WTC11 (cell line): ENCODE measurements around the gene ZNF480. TPM values are rescaled to one million over a fixed set of nuclear protein-coding genes. Genes with fewer than 3 reads are reported as not detected.

Experiments
- ATAC-seq: fragments of 200-7000 bp; cut with Tn5 transposase; 2 replicates; pipeline ENCODE4 v1.10.0; 2021; ENCODE audit warnings: mild to moderate bottlenecking, moderate library complexity
- CTCF ChIA-PET: fragments of 300-600 bp; sonication (Branson Sonifier 250); formaldehyde crosslinking; loops from one replicate; lab custom pipeline; 2021; ENCODE audit warnings: antibody characterized with exemption; lab: Charles Lee
- POLR2A ChIA-PET: fragments of 350-600 bp; sonication (Branson Sonifier 250); formaldehyde crosslinking; loops from one replicate; lab custom pipeline; 2021; ENCODE audit warnings: antibody characterized with exemption; lab: Charles Lee
- DNase-seq: peaks from one replicate; pipeline ENCODE4 v3.0.0; 2021; ENCODE audit warnings: low spot score
- H3K27ac Mint-ChIP-seq: 2 replicates; pipeline ENCODE4 v1.8.0; 2021; ENCODE audit warnings: mixed read lengths
- H3K27me3 Mint-ChIP-seq: 2 replicates; pipeline ENCODE4 v1.8.0; 2021; ENCODE audit warnings: low read depth, mild to moderate bottlenecking, moderate library complexity, mixed read lengths
- H3K36me3 Mint-ChIP-seq: 2 replicates; pipeline ENCODE4 v1.8.0; 2021; ENCODE audit warnings: mixed read lengths
- H3K4me1 Mint-ChIP-seq: 2 replicates; pipeline ENCODE4 v1.8.0; 2022; ENCODE audit warnings: mixed read lengths
- H3K4me3 Mint-ChIP-seq: 2 replicates; pipeline ENCODE4 v1.8.0; 2021; ENCODE audit warnings: mild to moderate bottlenecking, moderate library complexity, mixed read lengths
- H3K9me3 Mint-ChIP-seq: 2 replicates; pipeline ENCODE4 v1.8.0; 2021; ENCODE audit warnings: mixed read lengths
- FOXK1 ChIP-seq: sonication (generic); formaldehyde crosslinking; IDR thresholded peaks from 2 replicates; pipeline ENCODE4 v1.8.0; 2022; ENCODE audit warnings: mild to moderate bottlenecking, moderate library complexity, missing genetic modification reagents
- FOXP1 ChIP-seq: sonication (generic); formaldehyde crosslinking; IDR thresholded peaks from 2 replicates; pipeline ENCODE4 v1.8.0; 2022; ENCODE audit warnings: missing genetic modification reagents, mild to moderate bottlenecking, moderate library complexity, borderline replicate concordance
- GABPB1 ChIP-seq: sonication (generic); formaldehyde crosslinking; IDR thresholded peaks from 2 replicates; pipeline ENCODE4 v1.8.1; 2023; ENCODE audit warnings: mild to moderate bottlenecking, missing genetic modification reagents
- IRF2 ChIP-seq: sonication (generic); formaldehyde crosslinking; IDR thresholded peaks from 2 replicates; pipeline ENCODE4 v1.8.0; 2022; ENCODE audit warnings: low read depth, missing genetic modification reagents, borderline replicate concordance
- JAZF1 ChIP-seq: fragments of 250-450 bp; sonication (Bioruptor Pico); IDR thresholded peaks from 2 replicates; pipeline ENCODE4 v1.9.0; 2021; ENCODE audit warnings: moderate library complexity, mild to moderate bottlenecking, inconsistent platforms
- NFYB ChIP-seq: sonication (generic); formaldehyde crosslinking; conservative IDR thresholded peaks from 2 replicates; pipeline ENCODE4 v1.8.0; 2022; ENCODE audit warnings: low read depth, missing genetic modification reagents
- SP1 ChIP-seq: sonication (generic); formaldehyde crosslinking; conservative IDR thresholded peaks from 2 replicates; pipeline ENCODE4 v1.8.1; 2022; ENCODE audit warnings: missing genetic modification reagents
- TEAD1 ChIP-seq: sonication (generic); formaldehyde crosslinking; IDR thresholded peaks from 2 replicates; pipeline ENCODE4 v1.8.0; 2022; ENCODE audit warnings: mild to moderate bottlenecking, missing genetic modification reagents
- TP53 ChIP-seq: sonication (generic); formaldehyde crosslinking; IDR thresholded peaks from 2 replicates; pipeline ENCODE4 v1.8.1; 2023; ENCODE audit warnings: mild to moderate bottlenecking, missing genetic modification reagents
- ZNF121 ChIP-seq: sonication (generic); formaldehyde crosslinking; IDR thresholded peaks from 2 replicates; pipeline ENCODE4 v1.8.0; 2023; ENCODE audit warnings: missing genetic modification reagents
- ZNF671 ChIP-seq: fragments of 250-450 bp; sonication (Bioruptor Pico); IDR thresholded peaks from 2 replicates; pipeline ENCODE4 v1.8.0; 2021; ENCODE audit warnings: mild to moderate bottlenecking
- total RNA-seq: library from RNA; stranded (reverse); gene quantifications from 3 replicates; pipeline ENCODE4 v1.2.3, GENCODE V29; 2021
- TF ChIP-seq, protein P1 (sequence below): sonication (generic); formaldehyde crosslinking; IDR thresholded peaks from 2 replicates; pipeline ENCODE4 v1.8.1; 2022; ENCODE audit warnings: mild to moderate bottlenecking, missing genetic modification reagents, moderate library complexity, borderline replicate concordance
- TF ChIP-seq, protein P2 (sequence below): sonication (generic); formaldehyde crosslinking; IDR thresholded peaks from 2 replicates; pipeline ENCODE4 v1.8.1; 2023; ENCODE audit warnings: mild to moderate bottlenecking, missing genetic modification reagents, moderate library complexity
- TF ChIP-seq, protein P3 (sequence below): sonication (generic); formaldehyde crosslinking; IDR thresholded peaks from 2 replicates; pipeline ENCODE4 v1.8.0; 2022; ENCODE audit warnings: mild to moderate bottlenecking, missing genetic modification reagents
- TF ChIP-seq, protein P4 (sequence below): sonication (generic); formaldehyde crosslinking; conservative IDR thresholded peaks from 2 replicates; pipeline ENCODE4 v1.8.1; 2023; ENCODE audit warnings: mild to moderate bottlenecking, low read depth, missing genetic modification reagents, moderate library complexity
- TF ChIP-seq, protein P5 (sequence below): sonication (generic); formaldehyde crosslinking; IDR thresholded peaks from 2 replicates; pipeline ENCODE4 v1.8.0; 2022; ENCODE audit warnings: mild to moderate bottlenecking, missing genetic modification reagents
- TF ChIP-seq, protein P6 (sequence below): sonication (generic); formaldehyde crosslinking; IDR thresholded peaks from 2 replicates; pipeline ENCODE4 v1.8.1; 2022; ENCODE audit warnings: mild to moderate bottlenecking, moderate library complexity, missing genetic modification reagents
- TF ChIP-seq, protein P7 (sequence below): sonication (generic); formaldehyde crosslinking; IDR thresholded peaks from 2 replicates; pipeline ENCODE4 v1.8.1; 2023; ENCODE audit warnings: mild to moderate bottlenecking, missing genetic modification reagents, borderline replicate concordance
- TF ChIP-seq, protein P8 (sequence below): sonication (generic); formaldehyde crosslinking; IDR thresholded peaks from 2 replicates; pipeline ENCODE4 v1.8.0; 2022; ENCODE audit warnings: missing genetic modification reagents
- TF ChIP-seq, protein P9 (sequence below): sonication (generic); formaldehyde crosslinking; IDR thresholded peaks from 2 replicates; pipeline ENCODE4 v1.8.0; 2022; ENCODE audit warnings: mild to moderate bottlenecking, missing genetic modification reagents

Gene ZNF480
- total RNA-seq, 1 experiment from 2014 or later = 36.0 TPM

DNA sequence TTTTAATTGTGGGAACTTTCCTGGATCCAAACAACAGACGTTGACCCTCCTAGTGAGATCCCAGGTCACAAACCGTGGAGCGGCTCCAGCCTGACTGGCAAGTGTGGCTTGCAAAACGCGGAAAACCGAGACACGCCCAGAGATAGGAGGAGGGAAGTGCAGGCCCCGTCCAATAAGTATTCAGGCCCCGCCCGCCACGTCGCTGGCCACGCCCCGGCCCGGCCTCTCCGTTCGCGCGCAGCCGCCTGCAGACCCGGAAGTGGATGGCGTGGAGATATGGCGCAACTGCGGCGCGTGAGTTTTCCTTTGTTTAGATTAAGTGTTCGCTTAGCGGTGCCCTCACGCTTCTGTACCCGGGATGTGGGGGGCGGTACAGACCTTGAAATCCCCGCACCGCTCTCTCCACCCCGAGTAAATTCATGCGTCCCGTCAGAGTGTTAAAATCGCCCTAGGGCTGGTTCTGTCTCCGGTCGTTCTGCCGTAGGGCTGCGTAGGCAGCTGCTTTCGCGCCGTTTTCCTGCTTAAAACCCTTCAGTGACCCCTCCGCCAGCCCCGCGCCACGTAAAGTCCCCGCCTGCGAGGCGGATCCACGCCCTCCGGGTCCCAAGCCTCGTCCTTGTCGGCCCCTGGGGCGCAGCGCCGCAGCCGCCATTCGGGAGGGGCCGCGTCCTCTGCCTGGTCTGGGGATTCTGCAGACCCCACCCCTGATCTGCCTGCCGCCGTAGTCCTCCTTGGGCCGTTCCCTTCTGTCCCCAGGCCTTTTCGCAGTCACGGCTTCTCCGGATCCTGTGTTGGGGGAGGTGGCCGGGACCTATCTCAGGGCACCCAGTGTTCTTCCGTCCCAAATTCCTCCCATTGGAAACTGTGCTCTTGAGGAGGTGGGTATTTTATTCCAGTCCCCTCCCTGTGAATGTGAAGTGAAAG, 27.4 kb upstream of the ZNF480 start, which contains the start of gene ZNF766:
TSS of gene ZNF766 (plus strand) at position 250 of the 924 bp plus-strand sequence. CDS start at position 277, 27 bp downstream.
- peaks cover 18% of the 10 kb centered on the region for H3K9me3 Mint-ChIP-seq
- peaks cover 39% of the 10 kb centered on the region for H3K36me3 Mint-ChIP-seq
- DNase-seq (peak; percentile 98), ATAC-seq (peak; percentile 98)
- H3K4me1 Mint-ChIP-seq = peaks cover 24% of the 10 kb centered on the region
- POLR2A ChIA-PET = no interaction called here
- H3K27ac Mint-ChIP-seq = peak within 1 kb of the TSS; percentile 93
- CTCF ChIA-PET = no interaction called here
- peak within 1 kb of the TSS; percentile 97 for H3K4me3 Mint-ChIP-seq
- no peaks in the 10 kb centered on the region; the same call in 1 of the 2 replicates for H3K27me3 Mint-ChIP-seq
- TF ChIP-seq, protein P1, sequence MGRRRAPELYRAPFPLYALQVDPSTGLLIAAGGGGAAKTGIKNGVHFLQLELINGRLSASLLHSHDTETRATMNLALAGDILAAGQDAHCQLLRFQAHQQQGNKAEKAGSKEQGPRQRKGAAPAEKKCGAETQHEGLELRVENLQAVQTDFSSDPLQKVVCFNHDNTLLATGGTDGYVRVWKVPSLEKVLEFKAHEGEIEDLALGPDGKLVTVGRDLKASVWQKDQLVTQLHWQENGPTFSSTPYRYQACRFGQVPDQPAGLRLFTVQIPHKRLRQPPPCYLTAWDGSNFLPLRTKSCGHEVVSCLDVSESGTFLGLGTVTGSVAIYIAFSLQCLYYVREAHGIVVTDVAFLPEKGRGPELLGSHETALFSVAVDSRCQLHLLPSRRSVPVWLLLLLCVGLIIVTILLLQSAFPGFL (CRISPR knock-in tag) = no peak
- TF ChIP-seq NFYB (CRISPR knock-in tag) = peak; percentile 55
- TF ChIP-seq FOXP1 (CRISPR knock-in tag) = peak; percentile 32; the same call in 1 of the 2 replicates
- TF ChIP-seq JAZF1 (CRISPR knock-in tag) = no peak
- peak; percentile 96 for TF ChIP-seq SP1 (CRISPR knock-in tag)
- no peak for TF ChIP-seq ZNF671
- TF ChIP-seq, protein P2, sequence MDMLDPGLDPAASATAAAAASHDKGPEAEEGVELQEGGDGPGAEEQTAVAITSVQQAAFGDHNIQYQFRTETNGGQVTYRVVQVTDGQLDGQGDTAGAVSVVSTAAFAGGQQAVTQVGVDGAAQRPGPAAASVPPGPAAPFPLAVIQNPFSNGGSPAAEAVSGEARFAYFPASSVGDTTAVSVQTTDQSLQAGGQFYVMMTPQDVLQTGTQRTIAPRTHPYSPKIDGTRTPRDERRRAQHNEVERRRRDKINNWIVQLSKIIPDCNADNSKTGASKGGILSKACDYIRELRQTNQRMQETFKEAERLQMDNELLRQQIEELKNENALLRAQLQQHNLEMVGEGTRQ (CRISPR knock-in tag) = no peak
- peak; percentile 74; the same call in 1 of the 2 replicates for TF ChIP-seq FOXK1 (CRISPR knock-in tag)
- TF ChIP-seq, protein P3, sequence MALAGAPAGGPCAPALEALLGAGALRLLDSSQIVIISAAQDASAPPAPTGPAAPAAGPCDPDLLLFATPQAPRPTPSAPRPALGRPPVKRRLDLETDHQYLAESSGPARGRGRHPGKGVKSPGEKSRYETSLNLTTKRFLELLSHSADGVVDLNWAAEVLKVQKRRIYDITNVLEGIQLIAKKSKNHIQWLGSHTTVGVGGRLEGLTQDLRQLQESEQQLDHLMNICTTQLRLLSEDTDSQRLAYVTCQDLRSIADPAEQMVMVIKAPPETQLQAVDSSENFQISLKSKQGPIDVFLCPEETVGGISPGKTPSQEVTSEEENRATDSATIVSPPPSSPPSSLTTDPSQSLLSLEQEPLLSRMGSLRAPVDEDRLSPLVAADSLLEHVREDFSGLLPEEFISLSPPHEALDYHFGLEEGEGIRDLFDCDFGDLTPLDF = no peak
- TF ChIP-seq, protein P4, sequence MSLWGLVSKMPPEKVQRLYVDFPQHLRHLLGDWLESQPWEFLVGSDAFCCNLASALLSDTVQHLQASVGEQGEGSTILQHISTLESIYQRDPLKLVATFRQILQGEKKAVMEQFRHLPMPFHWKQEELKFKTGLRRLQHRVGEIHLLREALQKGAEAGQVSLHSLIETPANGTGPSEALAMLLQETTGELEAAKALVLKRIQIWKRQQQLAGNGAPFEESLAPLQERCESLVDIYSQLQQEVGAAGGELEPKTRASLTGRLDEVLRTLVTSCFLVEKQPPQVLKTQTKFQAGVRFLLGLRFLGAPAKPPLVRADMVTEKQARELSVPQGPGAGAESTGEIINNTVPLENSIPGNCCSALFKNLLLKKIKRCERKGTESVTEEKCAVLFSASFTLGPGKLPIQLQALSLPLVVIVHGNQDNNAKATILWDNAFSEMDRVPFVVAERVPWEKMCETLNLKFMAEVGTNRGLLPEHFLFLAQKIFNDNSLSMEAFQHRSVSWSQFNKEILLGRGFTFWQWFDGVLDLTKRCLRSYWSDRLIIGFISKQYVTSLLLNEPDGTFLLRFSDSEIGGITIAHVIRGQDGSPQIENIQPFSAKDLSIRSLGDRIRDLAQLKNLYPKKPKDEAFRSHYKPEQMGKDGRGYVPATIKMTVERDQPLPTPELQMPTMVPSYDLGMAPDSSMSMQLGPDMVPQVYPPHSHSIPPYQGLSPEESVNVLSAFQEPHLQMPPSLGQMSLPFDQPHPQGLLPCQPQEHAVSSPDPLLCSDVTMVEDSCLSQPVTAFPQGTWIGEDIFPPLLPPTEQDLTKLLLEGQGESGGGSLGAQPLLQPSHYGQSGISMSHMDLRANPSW (CRISPR knock-in tag) = no peak
- TF ChIP-seq, protein P5, sequence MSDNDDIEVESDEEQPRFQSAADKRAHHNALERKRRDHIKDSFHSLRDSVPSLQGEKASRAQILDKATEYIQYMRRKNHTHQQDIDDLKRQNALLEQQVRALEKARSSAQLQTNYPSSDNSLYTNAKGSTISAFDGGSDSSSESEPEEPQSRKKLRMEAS (CRISPR knock-in tag) = peak; percentile 88
- TF ChIP-seq, protein P6, sequence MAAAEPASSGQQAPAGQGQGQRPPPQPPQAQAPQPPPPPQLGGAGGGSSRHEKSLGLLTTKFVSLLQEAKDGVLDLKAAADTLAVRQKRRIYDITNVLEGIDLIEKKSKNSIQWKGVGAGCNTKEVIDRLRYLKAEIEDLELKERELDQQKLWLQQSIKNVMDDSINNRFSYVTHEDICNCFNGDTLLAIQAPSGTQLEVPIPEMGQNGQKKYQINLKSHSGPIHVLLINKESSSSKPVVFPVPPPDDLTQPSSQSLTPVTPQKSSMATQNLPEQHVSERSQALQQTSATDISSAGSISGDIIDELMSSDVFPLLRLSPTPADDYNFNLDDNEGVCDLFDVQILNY (CRISPR knock-in tag) = peak; percentile 98
- TF ChIP-seq, protein P7, sequence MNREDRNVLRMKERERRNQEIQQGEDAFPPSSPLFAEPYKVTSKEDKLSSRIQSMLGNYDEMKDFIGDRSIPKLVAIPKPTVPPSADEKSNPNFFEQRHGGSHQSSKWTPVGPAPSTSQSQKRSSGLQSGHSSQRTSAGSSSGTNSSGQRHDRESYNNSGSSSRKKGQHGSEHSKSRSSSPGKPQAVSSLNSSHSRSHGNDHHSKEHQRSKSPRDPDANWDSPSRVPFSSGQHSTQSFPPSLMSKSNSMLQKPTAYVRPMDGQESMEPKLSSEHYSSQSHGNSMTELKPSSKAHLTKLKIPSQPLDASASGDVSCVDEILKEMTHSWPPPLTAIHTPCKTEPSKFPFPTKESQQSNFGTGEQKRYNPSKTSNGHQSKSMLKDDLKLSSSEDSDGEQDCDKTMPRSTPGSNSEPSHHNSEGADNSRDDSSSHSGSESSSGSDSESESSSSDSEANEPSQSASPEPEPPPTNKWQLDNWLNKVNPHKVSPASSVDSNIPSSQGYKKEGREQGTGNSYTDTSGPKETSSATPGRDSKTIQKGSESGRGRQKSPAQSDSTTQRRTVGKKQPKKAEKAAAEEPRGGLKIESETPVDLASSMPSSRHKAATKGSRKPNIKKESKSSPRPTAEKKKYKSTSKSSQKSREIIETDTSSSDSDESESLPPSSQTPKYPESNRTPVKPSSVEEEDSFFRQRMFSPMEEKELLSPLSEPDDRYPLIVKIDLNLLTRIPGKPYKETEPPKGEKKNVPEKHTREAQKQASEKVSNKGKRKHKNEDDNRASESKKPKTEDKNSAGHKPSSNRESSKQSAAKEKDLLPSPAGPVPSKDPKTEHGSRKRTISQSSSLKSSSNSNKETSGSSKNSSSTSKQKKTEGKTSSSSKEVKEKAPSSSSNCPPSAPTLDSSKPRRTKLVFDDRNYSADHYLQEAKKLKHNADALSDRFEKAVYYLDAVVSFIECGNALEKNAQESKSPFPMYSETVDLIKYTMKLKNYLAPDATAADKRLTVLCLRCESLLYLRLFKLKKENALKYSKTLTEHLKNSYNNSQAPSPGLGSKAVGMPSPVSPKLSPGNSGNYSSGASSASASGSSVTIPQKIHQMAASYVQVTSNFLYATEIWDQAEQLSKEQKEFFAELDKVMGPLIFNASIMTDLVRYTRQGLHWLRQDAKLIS (CRISPR knock-in tag) = no peak
- TF ChIP-seq TP53 (CRISPR knock-in tag) = no peak
- TF ChIP-seq, protein P8, sequence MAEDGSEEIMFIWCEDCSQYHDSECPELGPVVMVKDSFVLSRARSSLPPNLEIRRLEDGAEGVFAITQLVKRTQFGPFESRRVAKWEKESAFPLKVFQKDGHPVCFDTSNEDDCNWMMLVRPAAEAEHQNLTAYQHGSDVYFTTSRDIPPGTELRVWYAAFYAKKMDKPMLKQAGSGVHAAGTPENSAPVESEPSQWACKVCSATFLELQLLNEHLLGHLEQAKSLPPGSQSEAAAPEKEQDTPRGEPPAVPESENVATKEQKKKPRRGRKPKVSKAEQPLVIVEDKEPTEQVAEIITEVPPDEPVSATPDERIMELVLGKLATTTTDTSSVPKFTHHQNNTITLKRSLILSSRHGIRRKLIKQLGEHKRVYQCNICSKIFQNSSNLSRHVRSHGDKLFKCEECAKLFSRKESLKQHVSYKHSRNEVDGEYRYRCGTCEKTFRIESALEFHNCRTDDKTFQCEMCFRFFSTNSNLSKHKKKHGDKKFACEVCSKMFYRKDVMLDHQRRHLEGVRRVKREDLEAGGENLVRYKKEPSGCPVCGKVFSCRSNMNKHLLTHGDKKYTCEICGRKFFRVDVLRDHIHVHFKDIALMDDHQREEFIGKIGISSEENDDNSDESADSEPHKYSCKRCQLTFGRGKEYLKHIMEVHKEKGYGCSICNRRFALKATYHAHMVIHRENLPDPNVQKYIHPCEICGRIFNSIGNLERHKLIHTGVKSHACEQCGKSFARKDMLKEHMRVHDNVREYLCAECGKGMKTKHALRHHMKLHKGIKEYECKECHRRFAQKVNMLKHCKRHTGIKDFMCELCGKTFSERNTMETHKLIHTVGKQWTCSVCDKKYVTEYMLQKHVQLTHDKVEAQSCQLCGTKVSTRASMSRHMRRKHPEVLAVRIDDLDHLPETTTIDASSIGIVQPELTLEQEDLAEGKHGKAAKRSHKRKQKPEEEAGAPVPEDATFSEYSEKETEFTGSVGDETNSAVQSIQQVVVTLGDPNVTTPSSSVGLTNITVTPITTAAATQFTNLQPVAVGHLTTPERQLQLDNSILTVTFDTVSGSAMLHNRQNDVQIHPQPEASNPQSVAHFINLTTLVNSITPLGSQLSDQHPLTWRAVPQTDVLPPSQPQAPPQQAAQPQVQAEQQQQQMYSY (CRISPR knock-in tag) = peak; percentile 95
- TF ChIP-seq ZNF121 (CRISPR knock-in tag) = peak; percentile 69; the same call in 1 of the 2 replicates
- peak; percentile 83 for TF ChIP-seq GABPB1
- TF ChIP-seq IRF2 (CRISPR knock-in tag) = no peak
- TF ChIP-seq TEAD1 (CRISPR knock-in tag) = peak; percentile 62
- TF ChIP-seq, protein P9, sequence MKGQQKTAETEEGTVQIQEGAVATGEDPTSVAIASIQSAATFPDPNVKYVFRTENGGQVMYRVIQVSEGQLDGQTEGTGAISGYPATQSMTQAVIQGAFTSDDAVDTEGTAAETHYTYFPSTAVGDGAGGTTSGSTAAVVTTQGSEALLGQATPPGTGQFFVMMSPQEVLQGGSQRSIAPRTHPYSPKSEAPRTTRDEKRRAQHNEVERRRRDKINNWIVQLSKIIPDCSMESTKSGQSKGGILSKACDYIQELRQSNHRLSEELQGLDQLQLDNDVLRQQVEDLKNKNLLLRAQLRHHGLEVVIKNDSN (CRISPR knock-in tag) = no peak
